ENCODE measurements around the gene KCNQ1. TPM values are rescaled to one million over a fixed set of nuclear protein-coding genes. Genes with fewer than 3 reads are reported as not detected.
A peak's percentile ranks its signal among the peaks of the same experiment; 100 is the strongest.

Gene KCNQ1
- polyA plus RNA-seq, 1 experiment, result not detected

DNA sequence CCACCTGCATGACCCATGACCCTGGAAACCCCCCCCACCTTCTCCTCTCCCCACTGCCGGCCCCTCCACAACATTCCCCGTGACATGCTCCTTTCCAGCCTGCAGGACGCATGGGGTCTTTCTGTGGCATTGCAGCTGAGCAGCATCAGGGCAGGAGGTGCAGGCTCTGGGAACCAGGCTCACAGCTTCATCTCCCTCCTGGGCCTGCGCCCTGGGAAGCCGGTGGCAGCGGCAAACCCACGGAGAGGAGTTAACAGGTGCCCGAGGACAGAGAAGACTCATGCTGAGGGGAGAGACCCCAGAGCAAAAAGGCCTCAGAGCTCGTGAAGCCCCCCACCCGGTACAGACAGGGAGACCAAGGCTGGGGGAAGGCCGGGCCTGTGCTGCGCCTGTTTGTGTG, 408.6 kb downstream of the KCNQ1 start:
- H3K4me3 ChIP-seq (ENCODE audit: low read depth, low read length), result no peak overlapping the region
- peaks cover 45% of the 10 kb centered on the region for H3K27me3 ChIP-seq (ENCODE audit: control insufficient read depth, insufficient read depth, low read length)
- TF ChIP-seq, protein P1, sequence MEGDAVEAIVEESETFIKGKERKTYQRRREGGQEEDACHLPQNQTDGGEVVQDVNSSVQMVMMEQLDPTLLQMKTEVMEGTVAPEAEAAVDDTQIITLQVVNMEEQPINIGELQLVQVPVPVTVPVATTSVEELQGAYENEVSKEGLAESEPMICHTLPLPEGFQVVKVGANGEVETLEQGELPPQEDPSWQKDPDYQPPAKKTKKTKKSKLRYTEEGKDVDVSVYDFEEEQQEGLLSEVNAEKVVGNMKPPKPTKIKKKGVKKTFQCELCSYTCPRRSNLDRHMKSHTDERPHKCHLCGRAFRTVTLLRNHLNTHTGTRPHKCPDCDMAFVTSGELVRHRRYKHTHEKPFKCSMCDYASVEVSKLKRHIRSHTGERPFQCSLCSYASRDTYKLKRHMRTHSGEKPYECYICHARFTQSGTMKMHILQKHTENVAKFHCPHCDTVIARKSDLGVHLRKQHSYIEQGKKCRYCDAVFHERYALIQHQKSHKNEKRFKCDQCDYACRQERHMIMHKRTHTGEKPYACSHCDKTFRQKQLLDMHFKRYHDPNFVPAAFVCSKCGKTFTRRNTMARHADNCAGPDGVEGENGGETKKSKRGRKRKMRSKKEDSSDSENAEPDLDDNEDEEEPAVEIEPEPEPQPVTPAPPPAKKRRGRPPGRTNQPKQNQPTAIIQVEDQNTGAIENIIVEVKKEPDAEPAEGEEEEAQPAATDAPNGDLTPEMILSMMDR (IDR thresholded peaks at IDR 0.05; ENCODE audit: low read depth, low read length), result no peak
- ChIA-PET POLR2A (no interaction called here), CTCF (no interaction called here)
- H3K9me3 ChIP-seq (ENCODE audit: control insufficient read depth, insufficient read depth, low read length), result no peaks in the 10 kb centered on the region; the same call in 1 of the 2 replicates
- no peak for DNase-seq (ENCODE audit: low read depth, low spot score)
- H3K27ac ChIP-seq (ENCODE audit: low read depth, low read length), result no peak overlapping the region

DNA sequence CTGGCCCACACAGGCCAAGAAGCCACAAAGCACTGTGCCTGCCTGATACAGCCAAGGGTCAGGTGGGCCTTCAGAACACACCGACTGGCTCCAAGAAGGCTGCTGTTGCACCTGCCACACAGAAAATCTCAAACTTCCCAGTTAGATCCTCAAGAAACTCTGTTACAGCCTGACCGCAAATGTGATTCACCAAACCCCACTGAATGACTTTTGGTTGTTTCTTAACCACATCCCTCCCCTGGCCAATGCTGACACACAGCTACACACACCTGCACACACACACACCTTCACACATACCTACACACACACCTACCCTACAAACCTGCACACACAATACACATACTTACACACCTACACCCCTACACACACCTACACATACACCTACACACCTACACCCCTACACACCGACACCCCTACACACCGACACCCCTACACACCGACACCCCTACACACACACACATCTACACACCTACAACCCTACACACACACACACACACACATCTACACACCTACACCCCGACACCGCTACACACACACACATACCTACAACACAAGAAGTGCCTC, 409.3 kb downstream of the KCNQ1 start:
- Histone ChIP-seq H3K4me3 (ENCODE audit: low read depth, low read length) (no peak overlapping the region), H3K9me3 (ENCODE audit: control insufficient read depth, insufficient read depth, low read length) (no peaks in the 10 kb centered on the region; the same call in 1 of the 2 replicates), H3K27ac (ENCODE audit: low read depth, low read length) (no peak overlapping the region), H3K27me3 (ENCODE audit: control insufficient read depth, insufficient read depth, low read length) (peaks cover 43% of the 10 kb centered on the region)
- POLR2A ChIA-PET, result no interaction called here
- DNase-seq (ENCODE audit: low read depth, low spot score), result no peak
- TF ChIP-seq, protein P1 (IDR thresholded peaks at IDR 0.05; ENCODE audit: low read depth, low read length), result no peak
- CTCF ChIA-PET, result no interaction called here

DNA sequence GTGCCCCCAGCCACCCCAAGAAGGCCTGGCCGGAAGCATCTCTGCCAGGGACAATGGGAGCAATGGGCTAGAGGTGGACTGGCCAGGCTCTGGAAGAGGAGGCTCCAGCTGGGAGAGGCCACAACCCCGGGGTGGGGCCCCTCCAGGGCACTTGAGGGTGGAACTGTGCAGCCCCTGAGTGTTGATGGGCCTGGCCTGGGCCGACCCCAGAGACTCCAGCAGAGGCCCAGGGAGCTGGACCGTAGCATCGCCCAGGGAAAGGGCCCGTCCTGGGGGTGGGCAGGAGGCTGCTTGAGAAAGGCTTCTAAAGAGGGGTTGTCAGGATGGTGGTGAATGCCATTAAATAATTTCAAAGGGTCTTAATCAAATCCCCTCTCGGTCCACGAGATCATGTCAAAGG, 410.4 kb downstream of the KCNQ1 start:
- no peak overlapping the region for H3K4me3 ChIP-seq (ENCODE audit: low read depth, low read length)
- ChIA-PET CTCF (no interaction called here), POLR2A (no interaction called here)
- no peak overlapping the region for H3K27ac ChIP-seq (ENCODE audit: low read depth, low read length)
- TF ChIP-seq, protein P1 (IDR thresholded peaks at IDR 0.05; ENCODE audit: low read depth, low read length), result no peak
- DNase-seq (ENCODE audit: low read depth, low spot score), result no peak
- peaks cover 4% of the 10 kb centered on the region; the same call in 1 of the 2 replicates for H3K9me3 ChIP-seq (ENCODE audit: control insufficient read depth, insufficient read depth, low read length)
- peaks cover 50% of the 10 kb centered on the region for H3K27me3 ChIP-seq (ENCODE audit: control insufficient read depth, insufficient read depth, low read length)

DNA sequence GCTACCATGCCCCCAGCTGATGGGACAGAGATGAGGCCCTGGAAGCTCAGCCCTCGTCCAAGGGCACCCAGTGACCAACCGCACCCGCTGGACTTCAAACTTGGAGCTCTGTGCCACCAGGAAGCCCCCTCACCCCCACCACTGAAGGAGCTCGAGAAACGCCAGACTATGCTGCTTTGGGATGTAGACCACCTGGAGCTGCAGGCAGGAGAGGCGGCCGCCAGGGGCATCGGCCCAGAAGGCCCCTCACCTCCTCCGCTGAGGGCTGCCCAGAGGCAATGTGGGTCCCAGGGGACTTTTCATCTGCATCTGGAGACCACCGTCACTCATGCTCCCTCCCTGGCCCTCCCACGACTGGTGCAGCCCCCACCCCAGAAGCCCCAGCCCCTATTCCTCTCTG, 412.5 kb downstream of the KCNQ1 start:
- H3K9me3 ChIP-seq (ENCODE audit: control insufficient read depth, insufficient read depth, low read length), result peaks cover 4% of the 10 kb centered on the region; the same call in 1 of the 2 replicates
- no peak for DNase-seq (ENCODE audit: low read depth, low spot score)
- H3K27me3 ChIP-seq (ENCODE audit: control insufficient read depth, insufficient read depth, low read length), result peaks cover 65% of the 10 kb centered on the region
- POLR2A ChIA-PET, result no interaction called here
- H3K27ac ChIP-seq (ENCODE audit: low read depth, low read length), result no peak overlapping the region
- TF ChIP-seq, protein P1 (IDR thresholded peaks at IDR 0.05; ENCODE audit: low read depth, low read length), result peak; percentile 15; the same call in 1 of the 2 replicates
- H3K4me3 ChIP-seq (ENCODE audit: low read depth, low read length), result no peak overlapping the region
- CTCF ChIA-PET, result no interaction called here

DNA sequence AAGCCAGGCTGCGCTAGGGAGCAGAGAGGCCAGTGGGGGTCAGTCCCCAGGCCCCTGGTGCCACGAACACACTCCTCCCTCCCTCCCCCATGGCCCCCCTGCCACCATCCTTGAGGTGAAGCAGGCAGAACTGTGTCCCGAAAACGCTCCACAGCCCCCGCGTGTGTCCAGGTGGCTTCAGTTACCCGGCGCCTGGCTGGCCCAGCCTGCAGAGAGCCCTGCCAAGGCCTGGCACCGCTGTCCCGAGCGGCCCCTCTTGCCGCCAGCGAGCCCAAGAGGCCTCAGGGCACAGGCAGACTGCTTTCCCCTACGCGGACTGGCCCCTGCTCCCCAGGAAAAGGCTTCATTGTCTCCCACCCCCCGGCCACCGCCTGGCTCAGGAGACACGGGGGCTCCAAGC, 413.1 kb downstream of the KCNQ1 start:
- peaks cover 68% of the 10 kb centered on the region for H3K27me3 ChIP-seq (ENCODE audit: control insufficient read depth, insufficient read depth, low read length)
- H3K9me3 ChIP-seq (ENCODE audit: control insufficient read depth, insufficient read depth, low read length), result peaks cover 4% of the 10 kb centered on the region; the same call in 1 of the 2 replicates
- CTCF ChIA-PET, result no interaction called here
- POLR2A ChIA-PET, result no interaction called here
- no peak overlapping the region for H3K27ac ChIP-seq (ENCODE audit: low read depth, low read length)
- H3K4me3 ChIP-seq (ENCODE audit: low read depth, low read length), result no peak overlapping the region
- TF ChIP-seq, protein P1 (IDR thresholded peaks at IDR 0.05; ENCODE audit: low read depth, low read length), result no peak
- DNase-seq (ENCODE audit: low read depth, low spot score), result no peak

All from AG04450 (cell line).